GM21723 (cell line): ENCODE data around the gene SNRPB.

Experiments used
- ATAC-seq: cut with Tn5 transposase; IDR thresholded peaks from one replicate; pipeline ENCODE4 v1.9.1; 2021; ENCODE audit warnings: mild to moderate bottlenecking, moderate library complexity; ENCODE audit not compliant: unreplicated experiment

The SNRPB gene

DNA sequence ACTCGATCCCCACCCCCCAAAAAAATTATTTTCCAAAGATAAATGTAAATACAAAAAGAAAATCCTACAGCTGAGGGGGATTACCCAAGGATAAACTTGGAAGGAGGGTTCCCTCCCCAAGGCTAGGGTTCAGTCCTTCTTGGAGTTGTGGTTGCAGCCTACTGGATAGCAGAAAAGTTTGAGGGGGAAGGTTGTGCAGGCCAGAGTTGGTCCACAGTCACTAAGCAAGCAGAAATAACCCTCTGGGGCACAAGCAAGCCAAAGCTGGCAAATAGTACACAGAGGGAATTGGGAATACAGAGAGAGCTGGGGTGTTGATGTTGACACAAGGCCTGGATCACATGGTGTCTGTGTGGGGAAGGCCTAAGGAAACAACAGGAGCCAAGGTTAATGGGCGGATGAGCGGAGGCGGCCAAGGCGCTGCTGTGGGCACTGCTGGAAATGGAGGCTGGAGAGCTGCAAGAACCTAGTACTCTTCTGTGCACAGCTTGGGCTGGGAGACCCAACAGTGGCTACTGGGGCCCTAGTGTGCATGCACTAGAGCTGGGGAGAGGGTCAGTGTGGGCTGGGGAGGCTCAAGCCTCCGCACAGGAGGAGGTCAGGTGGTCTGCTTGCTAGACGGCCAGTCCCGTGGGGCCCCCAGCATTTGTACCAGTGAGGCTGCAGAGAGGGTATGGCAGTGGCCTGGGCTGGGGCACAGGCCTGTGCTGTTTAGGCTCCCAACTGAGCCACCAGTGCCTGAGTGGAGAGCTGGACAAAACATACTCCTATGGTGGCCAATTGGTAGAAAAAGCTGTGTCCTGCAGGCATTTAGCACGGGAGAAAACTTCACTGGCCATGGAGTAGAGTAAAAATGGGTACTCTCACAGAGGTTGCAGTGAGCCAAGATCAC lies 5.5 kb upstream of the SNRPB start:
- ATAC-seq, result no peak

- ATAC-seq, result no peak
These were observed 2.9 kb upstream of the SNRPB start for GRCh38 chr20:2473516-2473915.

- peak; percentile 43 for ATAC-seq
These were observed 582 bp downstream of the SNRPB start for GRCh38 chr20:2469991-2470422.

DNA sequence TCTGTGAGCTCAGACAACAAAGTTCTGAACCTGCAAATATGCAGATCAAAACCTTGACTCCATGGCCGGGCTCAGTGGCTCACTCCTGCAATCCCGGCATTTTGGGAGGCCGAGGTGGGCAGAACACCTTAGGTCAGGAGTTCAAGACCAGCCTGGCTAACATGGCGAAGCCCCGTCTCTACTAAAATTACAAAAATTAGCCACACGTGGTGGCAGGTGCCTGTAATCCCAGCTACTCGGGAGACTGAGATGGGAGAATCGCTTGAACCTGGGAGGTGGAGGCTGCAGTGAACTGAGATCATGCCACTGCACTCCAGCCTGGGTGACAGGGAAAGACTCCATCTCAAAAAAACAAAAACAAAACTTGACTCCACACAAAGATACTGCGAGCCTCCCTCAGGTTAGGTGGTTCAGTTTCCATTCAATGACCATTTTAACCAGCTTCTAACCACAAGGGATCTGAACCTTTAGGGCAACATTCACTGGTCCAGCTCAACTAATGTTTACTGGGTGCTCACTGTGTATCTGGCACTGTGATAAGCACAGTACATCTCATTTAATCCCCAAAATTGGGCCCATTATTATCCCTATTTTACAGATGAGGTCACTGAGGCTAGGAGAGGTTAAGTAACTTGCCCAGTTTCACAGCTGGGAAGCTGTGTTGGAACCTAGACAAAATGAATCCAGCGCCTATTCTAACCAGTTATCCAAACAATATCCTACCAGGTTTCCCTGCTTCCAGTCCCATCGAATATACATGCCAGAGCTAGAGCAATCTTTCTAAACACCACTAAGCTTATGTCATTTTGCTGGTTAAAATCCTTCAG lies 1.8 kb downstream of the SNRPB start:
- no peak for ATAC-seq

- no peak for ATAC-seq
These were observed 3.2 kb downstream of the SNRPB start for GRCh38 chr20:2467412-2467811.

DNA sequence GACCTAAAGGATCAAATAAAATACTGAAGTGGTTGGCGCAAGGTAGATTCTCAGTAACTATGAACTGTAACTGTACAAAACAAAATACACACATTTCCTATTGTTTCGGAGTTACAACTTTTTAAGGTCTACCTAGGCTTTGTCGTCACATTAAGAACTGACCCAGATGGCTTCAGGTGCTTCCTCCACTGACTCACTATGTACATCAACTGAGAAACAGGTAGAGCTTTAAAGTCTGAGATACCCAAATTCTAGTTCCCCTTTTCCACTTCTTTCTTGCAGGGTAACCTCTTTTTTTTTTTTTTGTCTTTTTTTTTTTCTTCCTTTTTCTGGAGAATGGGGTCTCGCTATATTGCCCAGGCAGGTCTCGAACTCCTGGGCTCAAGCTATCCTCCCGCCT lies 5.5 kb downstream of the SNRPB start:
- no peak for ATAC-seq

DNA sequence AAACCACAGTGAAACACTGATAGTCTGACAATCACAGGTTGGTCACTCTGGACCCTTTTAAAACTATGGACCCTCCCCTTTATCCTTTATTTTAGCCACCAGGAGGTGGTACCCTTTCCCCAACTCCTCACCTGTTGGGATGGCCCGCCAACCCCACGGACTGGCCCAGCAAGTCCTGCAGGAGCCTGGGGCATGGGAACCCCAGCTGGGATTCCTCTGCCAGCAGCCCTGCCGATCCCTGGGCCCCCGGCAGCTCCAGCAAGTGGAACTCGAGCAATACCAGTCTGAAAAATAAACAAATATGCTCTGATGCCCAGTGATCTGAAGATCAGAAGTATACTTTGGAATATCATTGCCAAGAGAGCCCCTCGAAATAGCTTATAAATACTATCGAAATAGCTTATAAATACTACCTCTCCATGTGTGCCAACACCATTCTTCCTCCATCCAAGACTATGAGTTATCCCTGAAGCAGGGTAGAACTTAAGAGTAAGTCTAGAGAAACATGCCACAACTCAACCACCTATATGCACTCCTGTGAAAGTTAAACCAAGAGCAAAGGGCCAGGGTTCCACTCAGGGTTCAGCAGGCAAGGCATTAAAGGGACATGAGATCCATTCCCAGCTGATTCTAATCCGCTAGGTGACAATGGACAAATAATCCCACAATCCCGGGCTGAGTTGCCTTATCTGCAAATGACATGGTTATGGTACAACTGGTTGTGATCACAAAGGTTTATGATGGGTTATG lies 6.8 kb downstream of the SNRPB start:
- no peak for ATAC-seq

DNA sequence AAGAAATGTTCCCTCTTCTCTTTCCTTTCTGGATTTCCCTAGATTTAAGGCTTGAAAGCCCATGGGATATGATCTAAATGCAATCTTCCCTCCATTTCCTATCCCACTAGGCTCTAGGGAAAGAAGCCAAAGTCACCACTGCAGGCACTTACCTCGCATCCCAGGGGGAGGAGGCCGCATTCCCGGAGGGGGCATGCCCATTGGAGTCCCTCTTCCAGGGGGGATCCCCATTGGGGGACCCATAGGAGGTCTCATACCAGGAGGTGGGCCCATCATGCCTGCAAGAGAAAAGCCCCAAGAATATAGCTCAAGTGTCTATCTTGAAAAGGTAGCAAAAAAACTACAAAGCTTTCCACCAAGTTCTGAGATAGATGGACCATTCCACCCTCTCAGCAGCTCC lies 8.1 kb downstream of the SNRPB start:
- no peak for ATAC-seq

- ATAC-seq, result no peak
These were observed 9.7 kb downstream of the SNRPB start for GRCh38 chr20:2460752-2461424.

DNA sequence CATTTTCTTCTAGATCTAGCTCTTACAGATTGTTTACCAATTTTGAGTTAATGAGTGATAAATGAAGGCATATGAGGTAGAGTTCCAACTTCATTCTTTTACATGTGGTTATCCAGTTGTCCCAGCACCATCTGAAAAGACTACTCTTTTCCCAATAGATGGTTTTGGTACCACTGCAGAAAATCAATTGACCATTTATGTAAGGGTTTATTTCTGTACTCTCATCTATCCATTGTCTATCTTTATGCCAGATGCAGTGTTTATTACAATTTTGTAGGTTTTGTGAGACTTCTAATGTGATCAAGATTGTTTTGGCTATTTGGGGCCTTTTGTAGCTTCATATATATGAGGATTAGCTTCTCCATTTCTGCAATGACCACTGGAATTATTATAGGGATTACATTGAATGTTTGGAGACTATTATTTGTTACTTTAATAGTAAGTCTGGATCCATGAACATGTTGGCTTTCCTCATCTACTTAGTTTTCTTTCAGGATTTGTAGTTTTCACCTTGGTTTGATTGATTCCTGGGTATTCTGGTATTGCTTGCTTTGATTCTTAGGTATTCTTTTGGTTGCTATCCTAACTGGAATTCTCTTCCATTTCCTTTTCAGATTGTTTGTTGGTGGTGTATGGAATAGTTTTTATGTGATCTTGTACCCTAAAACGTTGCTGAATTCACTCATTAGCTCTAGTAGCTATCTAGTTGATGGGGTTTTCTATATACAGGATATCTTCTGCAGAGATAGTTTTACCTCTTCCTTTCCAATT lies 10.4 kb downstream of the SNRPB start:
- ATAC-seq, result no peak

DNA sequence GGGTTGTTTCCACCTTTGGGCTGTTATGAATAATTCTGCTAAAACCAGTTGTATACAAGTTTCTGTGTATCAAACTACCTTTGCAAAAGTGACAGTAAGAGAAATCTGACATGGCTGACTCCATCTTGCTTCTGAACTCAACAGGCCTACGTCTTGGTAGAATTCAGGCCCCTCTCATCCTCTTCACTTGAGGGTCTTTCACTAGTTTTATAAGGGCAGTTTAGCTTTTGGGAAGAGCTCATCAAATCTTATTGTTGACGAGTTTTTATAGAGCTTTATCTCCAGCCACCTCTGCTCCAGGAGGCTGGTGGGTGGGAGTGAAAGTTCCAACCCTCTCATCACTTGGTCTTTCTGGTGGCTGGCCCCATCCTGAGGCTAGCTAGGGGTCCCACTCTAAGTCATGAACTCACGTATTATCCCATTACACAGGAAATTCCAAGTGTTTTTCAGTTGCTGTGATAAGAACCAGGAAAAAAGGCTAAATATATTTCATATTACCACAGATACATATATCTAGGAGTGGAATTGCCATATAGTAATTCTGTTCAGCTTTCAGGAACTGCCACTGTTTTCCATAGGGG lies 11.6 kb downstream of the SNRPB start:
- ATAC-seq, result no peak

GRCh38 chr20:2455771-2456497 lies 14.7 kb downstream of the SNRPB start:
- no peak for ATAC-seq

- no peak for ATAC-seq
These were observed 16.8 kb downstream of the SNRPB start for GRCh38 chr20:2453792-2454191.

DNA sequence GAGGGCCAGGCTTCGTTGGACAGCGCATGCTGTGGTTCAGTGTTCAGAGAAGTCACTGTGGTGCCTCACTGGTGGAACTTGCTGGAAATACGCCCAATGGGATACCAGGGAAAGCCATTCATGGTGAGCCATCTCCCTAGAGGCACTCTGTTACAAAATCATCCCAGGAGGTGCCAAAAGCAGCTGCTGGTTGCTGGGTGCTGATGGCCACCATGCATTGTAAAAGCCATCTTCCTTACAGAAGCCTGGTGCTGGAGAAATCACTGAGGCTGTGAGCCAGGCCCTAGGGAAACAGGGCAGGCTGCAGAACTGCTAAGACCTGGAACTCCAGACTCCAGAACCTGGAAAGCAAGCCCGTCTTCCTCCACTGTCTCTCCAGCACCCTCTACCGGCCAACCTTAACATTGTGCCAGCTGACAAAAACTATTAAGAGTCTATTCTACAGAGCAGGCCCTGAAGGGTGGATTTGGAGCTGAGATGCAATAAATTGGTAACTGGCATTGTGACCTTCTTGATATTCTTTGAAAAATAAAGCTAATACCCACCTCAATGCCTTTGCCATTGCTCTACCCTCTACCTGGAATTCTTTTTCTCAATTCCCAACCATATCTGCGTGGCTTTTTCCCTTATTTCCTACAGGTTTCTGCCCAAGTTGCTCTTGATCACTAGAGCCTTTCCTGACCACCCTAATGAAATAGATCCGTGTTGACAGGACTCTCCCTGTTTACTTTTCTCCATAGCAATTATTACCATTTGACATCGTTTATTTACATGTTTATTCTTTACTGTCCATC lies 18.5 kb downstream of the SNRPB start:
- no peak for ATAC-seq

- no peak for ATAC-seq
These were observed 19.2 kb downstream of the SNRPB start for GRCh38 chr20:2451422-2451821.

- no peak for ATAC-seq
These were observed 21.2 kb downstream of the SNRPB start for GRCh38 chr20:2449386-2449785.

- ATAC-seq, result no peak
These were observed 23.7 kb downstream of the SNRPB start for GRCh38 chr20:2446845-2447244.

DNA sequence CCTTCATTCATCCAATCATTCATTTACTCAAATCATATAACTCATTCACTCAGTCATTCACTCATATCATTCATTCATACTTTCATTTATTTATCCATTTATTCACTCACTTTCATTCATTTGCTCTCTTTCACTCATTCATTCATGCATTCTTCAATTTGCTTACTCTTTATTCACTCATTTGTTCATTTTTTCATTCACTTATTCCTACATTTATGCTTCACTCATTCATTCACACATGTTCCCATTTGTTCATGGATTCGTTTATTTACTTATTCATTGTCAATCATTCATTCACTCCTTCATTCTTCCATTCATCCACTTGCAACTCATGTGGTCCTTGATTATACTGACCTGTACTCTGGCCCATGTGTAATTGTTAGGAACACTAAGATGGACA lies 39.4 kb downstream of the SNRPB start:
- no peak for ATAC-seq
